ENCODE data around the gene TRIM67.

Gene TRIM67

GRCh38 chr1:231159202-231159962, 2.5 kb upstream of the TRIM67 start:
- DNase-seq = no peak

- no peak for DNase-seq
Observed at GRCh38 chr1:231159963-231160761, 1.7 kb upstream of the TRIM67 start.

- DNase-seq = no peak
Observed at GRCh38 chr1:231160895-231161666, 777 bp upstream of the TRIM67 start.

GRCh38 chr1:231162297-231162969, 575 bp downstream of the TRIM67 start:
- DNase-seq = peak in 1 of 2 donors; percentile 6

- no peak for DNase-seq
Observed at GRCh38 chr1:231162970-231163829, 1.3 kb downstream of the TRIM67 start.

- no peak for DNase-seq
Observed at GRCh38 chr1:231163830-231164427, 2.1 kb downstream of the TRIM67 start.

- DNase-seq = no peak
Observed at GRCh38 chr1:231165371-231165770, 3.5 kb downstream of the TRIM67 start.

GRCh38 chr1:231166398-231166797, 4.5 kb downstream of the TRIM67 start:
- DNase-seq = no peak

- no peak for DNase-seq
Observed at GRCh38 chr1:231170875-231171274, 9.0 kb downstream of the TRIM67 start.

- DNase-seq = no peak
Observed at GRCh38 chr1:231171623-231172197, 9.9 kb downstream of the TRIM67 start.

GRCh38 chr1:231172411-231172810, 10.6 kb downstream of the TRIM67 start:
- no peak for DNase-seq

GRCh38 chr1:231176421-231176820, 14.6 kb downstream of the TRIM67 start:
- no peak for DNase-seq

- DNase-seq = no peak
Observed at GRCh38 chr1:231177226-231177625, 15.4 kb downstream of the TRIM67 start.

- no peak for DNase-seq
Observed at GRCh38 chr1:231177936-231178335, 16.1 kb downstream of the TRIM67 start.

- no peak for DNase-seq
Observed at GRCh38 chr1:231178970-231179369, 17.1 kb downstream of the TRIM67 start.

GRCh38 chr1:231180034-231180433, 18.2 kb downstream of the TRIM67 start:
- no peak for DNase-seq

GRCh38 chr1:231181271-231181670, 19.4 kb downstream of the TRIM67 start:
- no peak for DNase-seq

- DNase-seq = no peak
Observed at GRCh38 chr1:231182317-231182716, 20.5 kb downstream of the TRIM67 start.

GRCh38 chr1:231183639-231184590, 22.1 kb downstream of the TRIM67 start:
- no peak for DNase-seq

GRCh38 chr1:231184891-231185290, 23.0 kb downstream of the TRIM67 start:
- no peak for DNase-seq

All from CD4-positive, alpha-beta T cell treated with Interleukin-1 beta for 1 hour (primary cell).